ENCODE data around the gene OR1M1.

The OR1M1 gene

DNA sequence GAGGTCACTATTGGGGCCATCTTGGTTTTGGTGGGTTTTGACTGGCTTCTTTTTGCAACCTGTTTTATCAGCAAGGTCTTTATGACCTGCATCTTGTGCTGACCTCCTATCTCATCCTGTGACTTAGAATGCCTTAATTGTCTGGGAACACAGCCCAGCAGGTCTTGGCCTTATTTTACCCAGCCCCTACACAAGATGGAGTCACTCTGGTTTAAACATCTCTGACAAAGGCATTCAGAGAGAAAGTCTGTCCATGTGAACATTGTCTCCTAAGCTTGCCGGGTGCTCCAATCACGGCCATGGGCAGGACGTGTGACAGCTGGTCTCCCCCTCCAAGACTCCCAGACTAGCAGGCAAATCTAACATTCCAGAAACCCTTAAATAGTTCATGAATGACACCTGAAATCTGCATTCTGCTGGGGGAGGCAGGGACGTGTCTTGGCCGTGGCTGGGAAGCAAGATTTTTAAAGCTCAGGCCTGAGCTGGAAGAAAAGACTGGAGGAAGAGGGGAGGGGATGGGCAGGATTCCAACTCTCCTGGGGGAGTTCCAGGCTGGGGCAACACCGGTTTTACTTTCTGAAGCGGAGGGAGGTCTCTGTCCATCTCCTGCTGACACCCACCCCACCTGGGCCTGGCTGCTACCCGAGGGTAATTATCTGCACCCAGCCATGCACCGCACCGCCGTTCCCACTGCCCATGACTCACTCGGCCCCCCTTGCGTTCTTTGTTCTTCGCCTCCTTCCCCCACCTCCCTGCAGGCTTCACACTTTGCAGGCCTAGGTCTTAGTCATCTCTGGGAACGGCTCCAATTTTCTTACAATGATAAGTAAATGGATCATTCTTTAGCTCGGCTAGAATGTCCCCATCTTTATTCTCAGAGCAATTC, 11.6 kb upstream of the OR1M1 start:
- DNase-seq, result no peak

DNA sequence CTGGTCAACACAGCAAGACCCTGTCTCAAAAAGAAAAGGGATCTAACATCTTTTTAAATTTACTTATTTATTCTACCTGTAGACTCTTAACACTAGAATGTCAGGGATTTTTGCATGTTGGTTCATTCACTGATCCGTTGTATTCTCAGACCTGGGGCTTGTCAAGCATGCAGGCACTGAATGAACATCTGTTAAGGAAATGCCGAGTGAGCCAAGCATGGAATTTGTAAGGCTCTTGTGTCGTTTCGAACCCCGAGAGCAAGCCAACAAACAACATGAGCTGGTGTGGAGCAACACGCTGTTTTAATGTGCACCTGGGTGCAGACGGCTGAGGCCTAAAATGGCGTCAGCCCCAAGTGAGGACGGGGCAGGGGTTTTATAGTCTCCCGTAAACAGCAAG, 10.0 kb upstream of the OR1M1 start:
- no peak for DNase-seq

DNA sequence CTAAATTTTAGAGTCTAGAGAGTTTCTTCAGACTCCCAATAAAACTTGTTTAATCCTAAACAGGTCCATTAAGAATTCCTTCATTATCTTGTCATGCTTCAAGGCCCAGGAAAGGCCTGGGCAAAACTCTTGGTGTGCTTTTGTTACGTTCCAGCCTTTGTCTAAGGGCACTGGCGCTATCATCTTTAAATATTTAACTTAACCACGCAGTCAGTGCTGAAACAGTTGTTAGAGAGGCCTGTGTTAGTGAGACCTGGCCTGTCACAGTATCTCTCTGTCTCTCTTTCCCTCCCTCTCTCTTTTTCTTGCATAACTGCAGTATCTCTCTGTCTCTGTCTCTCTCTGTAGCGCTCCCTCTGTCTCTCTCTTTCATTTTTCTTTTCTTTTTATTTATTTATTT, 8.2 kb upstream of the OR1M1 start:
- no peak for DNase-seq

DNA sequence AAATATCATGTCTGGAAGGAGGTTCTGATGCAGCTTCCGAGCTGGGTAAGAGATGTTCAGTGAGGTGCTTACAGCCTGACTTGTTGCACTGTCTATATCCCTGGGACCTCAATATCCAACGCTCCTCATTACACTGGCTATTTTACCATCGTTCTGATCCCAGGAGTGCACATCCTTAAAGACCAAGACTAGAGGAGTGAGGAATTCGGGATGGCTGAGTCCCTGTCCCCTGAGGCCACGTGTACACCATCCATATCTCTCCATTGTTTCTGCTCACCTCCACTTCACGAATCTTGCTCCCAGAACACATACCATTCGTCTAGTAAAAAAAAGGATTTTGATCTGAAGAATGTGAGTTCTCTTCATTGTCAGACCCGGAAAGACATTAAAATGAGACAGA, 20.5 kb downstream of the OR1M1 start, which contains the start of gene OR7G2:
Gene OR7G2 (minus strand): TSS at position 101 of the 400 bp plus-strand sequence. CDS start 4,232 bp downstream, outside the sequence.
- DNase-seq, result no peak

DNA sequence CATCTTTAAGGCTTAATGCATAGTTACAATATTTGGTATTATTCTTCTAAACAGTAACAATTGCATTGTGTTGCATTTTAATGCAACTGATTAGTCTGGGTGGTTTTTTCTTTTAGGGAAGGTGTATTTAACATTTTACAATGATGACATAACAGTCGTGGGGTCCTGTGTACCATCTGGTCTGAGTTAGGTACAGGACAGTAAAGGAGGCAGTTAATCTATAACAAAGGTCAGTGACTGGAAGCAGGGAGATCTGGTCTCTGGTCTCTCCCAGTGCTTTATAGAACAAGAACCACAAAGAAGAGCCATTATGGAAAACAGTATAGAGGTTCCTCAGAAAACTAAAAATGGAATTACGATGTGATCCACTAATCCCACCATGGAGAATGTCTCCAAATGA, 23.1 kb downstream of the OR1M1 start:
- DNase-seq, result no peak

DNA sequence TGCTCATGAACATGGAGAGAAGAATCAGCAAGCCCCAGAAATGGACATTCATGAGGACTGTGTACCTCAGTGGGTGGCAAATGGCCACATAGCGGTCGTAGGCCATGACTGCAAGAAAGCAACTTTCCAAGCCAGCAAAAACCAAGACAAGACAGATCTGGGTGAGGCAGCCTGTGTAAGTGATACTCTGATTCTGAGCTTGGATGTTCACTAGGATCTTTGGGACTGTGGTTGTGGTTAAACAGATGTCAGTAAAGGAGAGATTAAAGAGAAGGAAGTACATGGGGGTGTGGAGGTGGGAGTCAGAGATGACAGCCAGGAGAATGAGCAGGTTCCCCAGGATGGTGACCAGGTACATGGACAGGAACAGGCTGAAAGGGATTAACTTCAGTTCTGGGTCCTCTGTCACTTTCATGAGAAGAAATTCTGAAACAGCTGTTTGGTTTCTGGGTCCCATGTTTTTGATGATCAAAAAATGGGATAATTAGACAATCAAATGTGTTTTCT, 28.5 kb downstream of the OR1M1 start, which contains the start of gene OR7G1:
Gene OR7G1 (minus strand): TSS at position 457 of the 507 bp plus-strand sequence. CDS start 0 bp downstream, at position 457.
- DNase-seq, result no peak

DNA sequence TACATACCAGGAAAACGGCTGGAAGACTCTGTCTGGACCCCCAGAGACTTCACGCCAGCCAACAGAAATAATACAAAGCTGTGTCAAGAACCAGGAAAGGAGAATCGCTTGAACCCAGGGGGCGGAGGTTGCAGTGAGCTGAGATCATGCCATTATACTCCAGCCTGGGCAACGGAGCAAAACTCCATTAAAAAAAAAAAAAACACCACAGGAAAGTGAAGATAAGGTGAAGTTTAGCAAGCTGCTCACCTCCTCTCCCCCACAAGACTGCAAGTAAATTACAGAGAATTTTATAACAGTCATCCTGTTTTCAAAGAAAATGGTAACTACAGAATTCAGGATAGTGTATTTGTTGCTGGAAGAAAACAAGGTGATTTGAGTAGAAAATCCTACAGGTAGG, 29.7 kb downstream of the OR1M1 start:
- DNase-seq, result no peak

DNA sequence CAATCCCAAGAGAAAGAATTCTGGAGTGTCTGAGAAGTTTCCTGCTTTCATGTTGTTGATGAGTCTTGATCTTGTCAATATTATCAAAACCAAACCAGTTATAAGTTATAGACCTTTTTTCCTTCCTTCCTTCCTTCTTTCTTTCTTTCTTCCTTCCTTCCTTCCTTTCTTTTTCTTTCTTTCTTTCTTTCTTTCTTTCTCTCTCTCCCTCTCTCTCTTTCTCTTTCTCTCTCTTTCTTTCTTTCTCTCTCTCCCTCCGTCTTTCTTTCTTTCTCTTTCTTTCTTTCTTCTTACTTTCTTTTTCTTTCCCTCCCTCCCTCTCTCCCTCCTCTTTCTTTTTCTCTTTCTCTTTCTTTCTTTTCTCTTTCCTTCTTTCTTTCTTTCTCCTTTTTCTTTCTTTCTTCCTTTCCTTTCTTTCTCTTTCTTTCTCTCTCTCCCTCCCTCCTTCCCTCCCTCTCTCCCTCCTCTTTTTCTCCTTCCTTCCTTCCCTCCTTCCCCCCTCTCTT, 40.1 kb downstream of the OR1M1 start, which contains the start of gene OR7G3:
Gene OR7G3 (minus strand): TSS at position 51 of the 506 bp plus-strand sequence. CDS start 0 bp downstream, at position 51.
- DNase-seq, result no peak

DNA sequence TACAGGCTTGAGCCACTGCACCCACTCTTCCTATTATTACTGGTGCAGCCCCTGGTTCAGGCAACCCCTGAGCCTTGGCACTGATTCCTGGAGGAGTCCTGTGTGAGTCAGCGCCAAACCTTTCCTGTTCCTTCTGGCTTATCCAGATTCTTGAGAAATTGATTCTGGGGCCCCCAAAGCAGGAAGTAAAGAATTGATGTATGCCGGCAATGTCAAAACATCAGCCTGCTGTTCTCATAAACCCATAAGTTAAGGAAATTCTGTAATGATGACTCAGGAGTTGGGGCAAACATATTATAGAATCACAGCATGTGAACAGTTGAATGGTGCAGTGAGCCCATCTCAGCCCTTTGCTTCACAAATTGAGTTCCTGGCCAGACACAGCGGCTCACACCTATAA, 41.3 kb downstream of the OR1M1 start:
- DNase-seq, result peak; percentile 73 to 89

DNA sequence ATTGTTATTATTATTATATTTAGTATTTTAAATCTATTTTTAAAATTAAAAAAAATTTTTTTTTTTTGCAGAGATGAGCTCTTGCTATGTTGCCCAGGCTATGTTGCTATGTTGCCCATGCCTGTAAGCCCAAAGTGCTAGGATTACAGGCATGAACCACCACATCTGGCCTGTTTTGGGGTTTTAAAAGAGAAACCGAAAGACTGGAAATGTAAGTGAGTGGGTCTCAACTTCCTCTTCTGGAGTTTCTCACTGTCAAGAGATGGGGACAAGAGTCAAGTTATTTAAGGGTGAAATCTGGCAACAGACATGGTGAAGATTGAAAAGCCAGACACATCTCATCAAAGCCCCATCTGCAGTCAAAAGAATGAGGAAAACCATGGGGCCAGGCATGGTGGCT, 44.1 kb downstream of the OR1M1 start:
- peak; percentile 66 to 83 for DNase-seq

DNA sequence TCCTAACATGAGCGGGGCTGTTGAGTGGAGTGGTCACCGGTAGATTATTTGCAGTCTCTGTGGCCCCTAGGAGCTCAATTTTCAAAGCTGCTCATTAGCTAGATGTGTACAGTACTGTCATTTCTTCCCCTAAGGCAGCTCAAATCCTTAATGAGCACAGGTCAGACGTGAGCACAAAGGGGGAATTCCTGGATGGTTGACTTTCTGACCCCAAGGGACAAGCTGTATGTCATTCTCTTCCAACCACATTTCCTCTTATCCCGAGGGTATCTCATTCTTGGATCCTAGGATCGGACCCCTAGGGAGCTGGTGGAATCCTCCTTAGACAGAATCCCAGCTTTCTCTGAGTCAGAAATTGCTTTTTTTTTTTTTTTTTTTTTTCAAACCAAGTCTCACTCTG, 45.6 kb downstream of the OR1M1 start:
- DNase-seq, result no peak

DNA sequence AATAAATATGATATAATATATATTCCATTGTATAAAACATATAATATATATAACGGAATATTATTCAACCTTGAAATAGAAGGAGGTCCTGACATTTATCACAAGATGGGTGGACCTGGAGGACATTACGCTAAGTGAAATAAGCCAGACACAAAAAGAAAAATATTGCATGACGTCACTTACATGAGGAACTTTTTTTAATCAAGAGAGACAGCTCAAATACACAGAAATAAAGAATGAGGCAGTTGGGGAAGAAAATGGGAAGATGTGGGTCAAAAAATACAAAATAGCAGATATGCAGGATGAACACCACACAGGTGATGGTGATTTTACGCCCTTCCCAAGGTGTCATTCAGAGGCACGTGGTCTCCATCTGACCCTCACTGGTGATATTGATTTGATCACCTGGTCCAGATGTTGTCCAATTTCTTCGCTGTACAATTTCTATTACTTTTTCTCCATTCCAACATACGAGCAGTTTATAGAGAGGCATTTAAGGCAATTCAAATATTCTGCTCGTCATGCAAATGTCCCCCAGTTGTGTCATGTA, 52.8 kb downstream of the OR1M1 start:
- DNase-seq, result no peak

DNA sequence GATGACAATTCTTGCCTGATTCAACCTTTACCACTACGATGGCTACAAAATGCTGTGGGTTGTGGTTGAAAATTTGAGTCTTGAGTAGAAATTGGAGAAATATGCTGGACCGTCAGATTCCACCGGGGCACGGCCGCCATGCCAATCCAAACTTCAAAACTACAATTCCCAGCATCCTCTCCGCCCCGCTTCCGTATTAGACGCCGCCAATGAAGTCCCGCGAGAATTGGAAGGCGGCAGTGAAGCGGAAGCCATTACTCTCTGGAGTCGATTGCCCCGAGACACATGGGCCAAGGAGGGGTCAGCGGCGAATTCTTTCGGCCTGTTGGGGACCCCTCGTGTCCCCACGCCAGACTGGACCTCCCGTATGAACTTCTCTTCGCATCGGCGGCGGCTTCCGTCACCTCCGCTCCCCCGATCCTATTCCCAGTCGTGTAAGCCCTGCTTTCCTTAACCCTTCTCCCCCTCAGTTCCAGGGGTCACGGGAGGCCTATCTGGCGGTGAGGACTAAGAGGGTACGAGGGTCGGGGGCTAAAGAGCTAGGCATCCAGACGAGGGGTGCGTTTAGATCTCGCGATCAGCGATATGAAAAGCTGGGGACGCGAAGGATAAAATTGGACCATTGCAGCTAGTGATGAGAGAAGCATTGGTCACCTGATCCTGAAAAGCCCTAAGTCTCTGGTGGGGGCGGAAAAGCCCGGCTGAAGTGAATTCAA, 53.5 kb downstream of the OR1M1 start, which contains the start of gene ZNF317:
Gene ZNF317 (plus strand): TSS at position 239 of the 716 bp plus-strand sequence. CDS start 15,620 bp downstream, outside the sequence.
- peak; percentile 90 to 98 for DNase-seq

DNA sequence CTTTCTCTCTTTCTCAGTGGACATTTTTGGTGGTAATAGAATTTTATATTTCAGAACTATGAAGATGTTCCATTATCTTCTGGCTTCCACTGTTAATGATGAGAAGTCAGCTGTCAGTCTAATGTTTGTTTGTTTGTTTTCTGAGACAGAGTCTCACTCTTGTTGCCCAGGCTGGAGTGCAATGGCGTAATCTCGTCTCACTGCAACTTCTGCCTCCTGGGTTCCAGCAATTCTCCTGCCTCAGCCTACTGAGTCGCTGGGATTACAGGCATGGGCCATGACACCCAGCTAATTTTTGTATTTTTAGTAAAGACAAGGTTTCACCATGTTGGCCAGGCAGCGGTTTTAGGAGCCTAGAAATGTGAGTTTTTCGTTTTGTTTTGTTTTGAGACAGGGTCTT, 58.1 kb downstream of the OR1M1 start:
- DNase-seq, result no peak
